Natural killer cell (primary cell): ENCODE measurements around the gene SSMEM1. TPM values are rescaled to one million over a fixed set of nuclear protein-coding genes. Genes with fewer than 3 reads are reported as not detected.
A peak's percentile ranks its signal among the peaks of the same experiment; 100 is the strongest.

ENCODE experiments used
- ATAC-seq, 3 donors: fragments of 150-1000 bp in 2 of 3; fragments of 200-7000 bp in 1 of 3; cut with Tn5 transposase; 1 replicate in 1 of 3; 2 replicates in 2 of 3; pipeline ENCODE4 v1.10.0; 2021; ENCODE audit warnings: mild to moderate bottlenecking in 2 of 3, moderate library complexity in 2 of 3
- DNase-seq, 2 donors: peaks; one replicate each; pipeline versions ENCODE4 v3.0.0 to v3.0.0-alpha.2; 2013 to 2021; ENCODE audit warnings: mixed read lengths in 1 of 2
- H3K27ac ChIP-seq: one replicate; pipeline ENCODE4 v1.5.1; 2013; ENCODE audit warnings: mild to moderate bottlenecking, low read length
- H3K27me3 ChIP-seq: one replicate; pipeline ENCODE4 v1.6.1; 2013; ENCODE audit warnings: low read length; ENCODE audit not compliant: control insufficient read depth, insufficient read depth
- H3K36me3 ChIP-seq: one replicate; pipeline ENCODE4 v1.6.1; 2013; ENCODE audit warnings: low read length; ENCODE audit not compliant: control insufficient read depth, insufficient read depth
- H3K4me1 ChIP-seq: one replicate; pipeline ENCODE4 v1.6.1; 2013; ENCODE audit warnings: low read length; ENCODE audit not compliant: control insufficient read depth, insufficient read depth
- H3K4me3 ChIP-seq: one replicate; pipeline ENCODE4 v1.5.1; 2013; ENCODE audit warnings: low read length
- H3K9me3 ChIP-seq: one replicate; pipeline ENCODE4 v1.6.1; 2013; ENCODE audit warnings: low read length; ENCODE audit not compliant: control insufficient read depth, insufficient read depth
- H3K27ac Mint-ChIP-seq, 2 donors: one replicate each; pipeline ENCODE4 v1.8.0; 2022; ENCODE audit warnings: mild to moderate bottlenecking in 2 of 2, mixed read lengths in 2 of 2, moderate library complexity in 1 of 2
- H3K27me3 Mint-ChIP-seq, 2 donors: one replicate each; pipeline ENCODE4 v1.8.0; 2022; ENCODE audit warnings: low read depth in 2 of 2, mixed read lengths in 2 of 2
- H3K36me3 Mint-ChIP-seq: one replicate; pipeline ENCODE4 v1.8.0; 2022; ENCODE audit warnings: mixed read lengths
- H3K4me1 Mint-ChIP-seq, 2 donors: one replicate each; pipeline ENCODE4 v1.8.0; 2022; ENCODE audit warnings: mixed read lengths in 2 of 2
- H3K4me3 Mint-ChIP-seq: one replicate; pipeline ENCODE4 v1.8.0; 2022; ENCODE audit warnings: mild to moderate bottlenecking, moderate library complexity, mixed read lengths
- H3K9me3 Mint-ChIP-seq, 2 donors: one replicate each; pipeline ENCODE4 v1.8.0; 2022; ENCODE audit warnings: mixed read lengths in 2 of 2
- CTCF ChIP-seq: fragments of 200-600 bp; IDR thresholded peaks from one replicate; pipeline ENCODE4 v1.8.0; 2022; ENCODE audit warnings: antibody characterized with exemption
- WGBS: methylation state at CpG from one replicate; pipeline ENCODE4 v1.1.7; 2013; ENCODE audit warnings: missing lambda C conversion rate; ENCODE audit not compliant: insufficient coverage; 5-methylcytosine and 5-hydroxymethylcytosine counted together
- intact Hi-C: fragments of 100-400 bp; cut with micrococcal nuclease; formaldehyde crosslinking; loops from one replicate; pipeline ENCODE4 v1.14.2; 2022
- total RNA-seq, 4 donors: library from RNA; stranded (reverse); fragments of 120-200 nt in 1 of 4; gene quantifications; one replicate each; pipeline versions ENCODE4 v1.2.3 to v1.2.4, GENCODE V29; 2013 to 2022

SSMEM1 gene
- total RNA-seq, 3 donors from 2014 or later (not counting 1 experiment from before 2014, with no cell fraction given): not detected

GRCh38 chr7:130196476-130196875 lies 11.2 kb upstream of the SSMEM1 start:
- no peak overlapping the region for H3K27ac Mint-ChIP-seq
- DNase-seq (no peak), ATAC-seq (no peak)
- H3K9me3 Mint-ChIP-seq: no peaks in the 10 kb centered on the region
- peaks cover 5% of the 10 kb centered on the region in 2 donors for H3K4me1 Mint-ChIP-seq
- no peaks in the 10 kb centered on the region for H3K4me1 ChIP-seq
- 64% methylated on average over 2 of the region's 2 CpGs for WGBS
- no peak overlapping the region for H3K4me3 ChIP-seq
- H3K36me3 Mint-ChIP-seq: peaks cover 17% of the 10 kb centered on the region
- intact Hi-C loops: no loop called here
- H3K9me3 ChIP-seq: no peaks in the 10 kb centered on the region
- no peaks in the 10 kb centered on the region for H3K27me3 Mint-ChIP-seq
- no peak overlapping the region for H3K27ac ChIP-seq
- peaks cover 40% of the 10 kb centered on the region for H3K36me3 ChIP-seq
- TF ChIP-seq CTCF: no peak
- no peaks in the 10 kb centered on the region for H3K27me3 ChIP-seq
- no peak overlapping the region for H3K4me3 Mint-ChIP-seq

- peaks cover 23% of the 10 kb centered on the region for H3K36me3 Mint-ChIP-seq
- Histone ChIP-seq H3K36me3 (peaks cover 43% of the 10 kb centered on the region), H3K27ac (no peak overlapping the region), H3K9me3 (no peaks in the 10 kb centered on the region), H3K4me3 (no peak overlapping the region), H3K4me1 (no peaks in the 10 kb centered on the region), H3K27me3 (no peaks in the 10 kb centered on the region)
- no peaks in the 10 kb centered on the region for H3K9me3 Mint-ChIP-seq
- no peak for ATAC-seq
- H3K4me3 Mint-ChIP-seq: no peak overlapping the region
- H3K27ac Mint-ChIP-seq: peak overlapping the region in 1 of 2 donors; percentile 8
- no peak for TF ChIP-seq CTCF
- H3K27me3 Mint-ChIP-seq: no peaks in the 10 kb centered on the region
- WGBS: 73% methylated on average over 2 of the region's 2 CpGs
- DNase-seq: no peak
- intact Hi-C loops: no loop called here
- H3K4me1 Mint-ChIP-seq: peaks cover 5 to 8% of the 10 kb centered on the region in 2 donors
Measured at GRCh38 chr7:130197094-130197493, 10.6 kb upstream of the SSMEM1 start.

- WGBS: 99% methylated on average over 6 of the region's 7 CpGs
- no peak for TF ChIP-seq CTCF
- Mint-ChIP-seq H3K27ac (no peak overlapping the region), H3K9me3 (no peaks in the 10 kb centered on the region), H3K36me3 (peaks cover 34% of the 10 kb centered on the region), H3K4me3 (peak overlapping the region; percentile 38), H3K27me3 (no peaks in the 10 kb centered on the region), H3K4me1 (peaks cover 22 to 25% of the 10 kb centered on the region in 2 donors)
- ATAC-seq (no peak), DNase-seq (no peak)
- intact Hi-C loops: no loop called here
- no peaks in the 10 kb centered on the region for H3K27me3 ChIP-seq
- H3K9me3 ChIP-seq: no peaks in the 10 kb centered on the region
- H3K4me3 ChIP-seq: no peak overlapping the region
- H3K4me1 ChIP-seq: peaks cover 9% of the 10 kb centered on the region
- H3K36me3 ChIP-seq: peaks cover 39% of the 10 kb centered on the region
- H3K27ac ChIP-seq: no peak overlapping the region
Measured at GRCh38 chr7:130201796-130202195, 5.9 kb upstream of the SSMEM1 start.
